Astrocyte of the cerebellum (primary cell): ENCODE results near the gene B3GNT7.

Experiments
- DNase-seq: peaks from one replicate; pipeline ENCODE4 v3.0.0-alpha.2; 2011; ENCODE audit warnings: low read depth
- H3K4me3 ChIP-seq: 2 replicates; pipeline ENCODE4 v1.5.1; 2011; ENCODE audit warnings: mild to moderate bottlenecking, low read depth, low read length, moderate library complexity
- CTCF ChIP-seq: IDR thresholded peaks from 2 replicates; pipeline ENCODE4 v1.5.1; 2012; ENCODE audit warnings: low read length, low read depth, moderate library complexity, mild to moderate bottlenecking; ENCODE audit errors: missing control alignments
- in situ Hi-C: cut with HindIII; loops from 2 replicates; pipeline ENCODE4 v1.10.0; 2017; ENCODE audit warnings: low sequenced_read_pairs

The B3GNT7 gene

DNA sequence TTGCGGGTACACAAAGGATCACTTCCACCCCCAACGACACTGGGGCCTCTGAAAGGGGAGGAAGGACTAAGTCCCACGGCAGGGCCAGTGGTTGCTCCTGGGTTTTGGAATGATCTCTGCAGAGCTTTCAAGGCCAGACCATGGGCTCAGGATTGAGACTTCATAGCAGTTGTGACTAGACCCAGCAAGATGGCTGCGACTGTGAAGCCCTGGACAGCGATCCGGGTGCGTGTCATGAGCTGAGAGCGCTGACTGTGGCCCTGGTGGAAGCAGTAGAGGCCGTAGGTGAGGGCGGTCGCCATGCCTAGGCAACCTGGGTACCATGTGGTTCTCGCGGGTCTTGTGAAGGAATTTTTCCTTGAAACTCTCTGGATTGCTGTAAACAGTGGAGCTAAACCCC is 41.4 kb downstream of the B3GNT7 start:
- no peak overlapping the region for H3K4me3 ChIP-seq
- in situ Hi-C loops, result no loop called here
- no peak for DNase-seq
- TF ChIP-seq CTCF, result no peak

DNA sequence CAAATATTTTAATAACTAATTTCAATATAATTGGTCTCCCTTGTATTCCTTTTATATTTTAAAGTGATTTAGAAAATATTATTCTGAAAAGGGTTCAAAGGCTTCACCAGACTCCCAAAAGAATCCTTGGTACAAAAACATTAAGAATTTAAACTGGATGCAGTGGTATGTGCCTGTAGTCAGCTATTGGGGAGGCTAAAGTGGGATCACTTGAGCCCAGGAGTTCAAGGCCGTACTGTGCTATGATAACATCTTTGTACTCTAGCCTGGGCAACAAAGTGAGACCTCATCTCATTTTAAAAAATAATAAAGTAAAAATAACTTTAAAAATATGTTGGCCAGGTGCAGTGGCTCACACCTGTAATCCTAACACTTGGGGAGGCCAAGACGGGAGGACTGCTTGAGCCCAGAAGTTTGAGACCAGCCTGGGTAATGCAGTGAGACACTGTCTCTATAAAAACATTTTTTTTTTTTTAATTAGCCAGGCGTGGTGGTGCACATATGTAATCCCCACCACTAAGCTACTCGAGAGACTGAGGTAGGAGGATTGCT is 54.1 kb downstream of the B3GNT7 start:
- no peak for DNase-seq
- no peak for TF ChIP-seq CTCF
- no peak overlapping the region for H3K4me3 ChIP-seq
- in situ Hi-C loops, result no loop called here

DNA sequence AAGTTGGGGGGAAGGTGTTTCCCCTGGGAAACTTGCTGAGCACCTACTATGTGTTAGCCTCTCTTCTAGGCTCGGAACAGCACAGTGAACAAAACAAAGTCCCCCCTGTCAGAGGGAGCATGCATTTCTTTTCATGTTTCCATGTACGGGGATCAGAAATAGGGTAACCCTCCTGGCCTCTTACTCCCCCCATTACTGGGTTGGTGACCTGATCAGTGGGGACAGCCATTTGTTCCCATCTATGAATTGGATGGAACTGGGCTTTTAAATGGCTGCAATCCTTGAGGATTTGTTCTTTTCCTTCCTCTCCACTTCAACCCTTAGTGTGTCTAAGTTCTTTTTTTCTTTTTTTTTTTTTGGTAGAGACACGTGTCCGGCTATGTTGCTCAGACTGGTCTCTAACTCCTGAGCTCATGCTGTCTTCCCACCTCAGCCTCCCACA is 55.1 kb downstream of the B3GNT7 start:
- in situ Hi-C loops, result no loop called here
- no peak for DNase-seq
- H3K4me3 ChIP-seq, result no peak overlapping the region
- TF ChIP-seq CTCF, result no peak
